ENCODE results near the gene ELP1.
A peak's percentile ranks its signal among the peaks of the same experiment; 100 is the strongest.

ELP1 gene

GRCh38 chr9:108960331-108960730 is 26.4 kb upstream of the ELP1 start:
- H3K9ac ChIP-seq, result no peak overlapping the region
- no peaks in the 10 kb centered on the region for H3K27me3 ChIP-seq (ENCODE audit: control insufficient read depth, insufficient read depth, low read length)
- no peak overlapping the region for H3K27ac ChIP-seq
- H3K4me1 ChIP-seq, result peaks cover 13% of the 10 kb centered on the region
- no peak overlapping the region for H3K4me2 ChIP-seq (ENCODE audit: low read length)
- H3K79me2 ChIP-seq, result no peaks in the 10 kb centered on the region
- H3K36me3 ChIP-seq (ENCODE audit: control insufficient read depth, insufficient read depth, low read length), result no peaks in the 10 kb centered on the region
- no peak overlapping the region for H2AFZ ChIP-seq
- no peak for TF ChIP-seq CTCF (IDR thresholded peaks at IDR 0.05)
- H3K9me3 ChIP-seq (ENCODE audit: control insufficient read depth, low read length), result no peaks in the 10 kb centered on the region
- no peak overlapping the region for H3K4me3 ChIP-seq (ENCODE audit: low read depth, low read length)

GRCh38 chr9:108956631-108957026 is 22.7 kb upstream of the ELP1 start:
- Histone ChIP-seq H3K79me2 (no peaks in the 10 kb centered on the region), H2AFZ (no peak overlapping the region), H3K9me3 (ENCODE audit: control insufficient read depth, low read length) (no peaks in the 10 kb centered on the region), H3K4me2 (ENCODE audit: low read length) (no peak overlapping the region), H3K4me1 (peaks cover 5% of the 10 kb centered on the region), H3K27me3 (ENCODE audit: control insufficient read depth, insufficient read depth, low read length) (no peaks in the 10 kb centered on the region), H3K36me3 (ENCODE audit: control insufficient read depth, insufficient read depth, low read length) (no peaks in the 10 kb centered on the region), H3K27ac (no peak overlapping the region), H3K4me3 (ENCODE audit: low read depth, low read length) (no peak overlapping the region), H3K9ac (no peak overlapping the region)
- no peak for TF ChIP-seq CTCF (IDR thresholded peaks at IDR 0.05)

- TF ChIP-seq CTCF (IDR thresholded peaks at IDR 0.05), result no peak
- H3K4me2 ChIP-seq (ENCODE audit: low read length), result peak overlapping the region; percentile 25
- no peak overlapping the region for H3K4me3 ChIP-seq (ENCODE audit: low read depth, low read length)
- H2AFZ ChIP-seq, result peak overlapping the region; percentile 34
- no peak overlapping the region for H3K27ac ChIP-seq
- H3K36me3 ChIP-seq (ENCODE audit: control insufficient read depth, insufficient read depth, low read length), result no peaks in the 10 kb centered on the region
- peaks cover 5% of the 10 kb centered on the region for H3K4me1 ChIP-seq
- no peaks in the 10 kb centered on the region for H3K27me3 ChIP-seq (ENCODE audit: control insufficient read depth, insufficient read depth, low read length)
- H3K9ac ChIP-seq, result no peak overlapping the region
- H3K9me3 ChIP-seq (ENCODE audit: control insufficient read depth, low read length), result no peaks in the 10 kb centered on the region
- H3K79me2 ChIP-seq, result no peaks in the 10 kb centered on the region
Measured at GRCh38 chr9:108956022-108956630, 22.2 kb upstream of the ELP1 start.

GRCh38 chr9:108953983-108954574 is 20.2 kb upstream of the ELP1 start:
- H2AFZ ChIP-seq, result no peak overlapping the region
- no peaks in the 10 kb centered on the region for H3K27me3 ChIP-seq (ENCODE audit: control insufficient read depth, insufficient read depth, low read length)
- no peaks in the 10 kb centered on the region for H3K36me3 ChIP-seq (ENCODE audit: control insufficient read depth, insufficient read depth, low read length)
- peaks cover 5% of the 10 kb centered on the region for H3K4me1 ChIP-seq
- no peaks in the 10 kb centered on the region for H3K79me2 ChIP-seq
- peak; percentile 56 for TF ChIP-seq CTCF (IDR thresholded peaks at IDR 0.05)
- H3K4me2 ChIP-seq (ENCODE audit: low read length), result no peak overlapping the region
- H3K9me3 ChIP-seq (ENCODE audit: control insufficient read depth, low read length), result no peaks in the 10 kb centered on the region
- H3K4me3 ChIP-seq (ENCODE audit: low read depth, low read length), result no peak overlapping the region
- no peak overlapping the region for H3K27ac ChIP-seq
- no peak overlapping the region for H3K9ac ChIP-seq

GRCh38 chr9:108951578-108951977 is 17.7 kb upstream of the ELP1 start:
- Histone ChIP-seq H3K4me2 (ENCODE audit: low read length) (no peak overlapping the region), H3K27ac (no peak overlapping the region), H3K9me3 (ENCODE audit: control insufficient read depth, low read length) (no peaks in the 10 kb centered on the region), H2AFZ (no peak overlapping the region), H3K27me3 (ENCODE audit: control insufficient read depth, insufficient read depth, low read length) (no peaks in the 10 kb centered on the region), H3K9ac (no peak overlapping the region), H3K4me3 (ENCODE audit: low read depth, low read length) (no peak overlapping the region), H3K79me2 (no peaks in the 10 kb centered on the region), H3K36me3 (ENCODE audit: control insufficient read depth, insufficient read depth, low read length) (no peaks in the 10 kb centered on the region), H3K4me1 (peaks cover 5% of the 10 kb centered on the region)
- no peak for TF ChIP-seq CTCF (IDR thresholded peaks at IDR 0.05)

All from parathyroid adenoma (tissue), 2 donors.